ENCODE measurements around the gene HSD17B4.
"Not testable (repeated sequence)": the region's sequence is repeated elsewhere in the genome, so short reads cannot be mapped to it uniquely, and the experiment has no call there.

Gene HSD17B4

GRCh38 chr5:119473241-119473640 is 20.9 kb downstream of the HSD17B4 start:
- DNase-seq (ENCODE audit: insufficient read length, low spot score) (no peak), FAIRE-seq (no peak)

- DNase-seq (ENCODE audit: insufficient read length, low spot score) (no peak), FAIRE-seq (no peak)
These were observed 24.0 kb downstream of the HSD17B4 start for GRCh38 chr5:119476341-119476740.

- FAIRE-seq (no peak), DNase-seq (ENCODE audit: insufficient read length, low spot score) (no peak)
These were observed 26.5 kb downstream of the HSD17B4 start for GRCh38 chr5:119478781-119479180.

- not testable (repeated sequence) for DNase-seq (ENCODE audit: insufficient read length, low spot score); FAIRE-seq
These were observed 28.3 kb downstream of the HSD17B4 start for GRCh38 chr5:119480629-119481028.

- FAIRE-seq (no peak), DNase-seq (ENCODE audit: insufficient read length, low spot score) (no peak)
These were observed 30.9 kb downstream of the HSD17B4 start for GRCh38 chr5:119483155-119483554.

GRCh38 chr5:119484884-119485283 is 32.6 kb downstream of the HSD17B4 start:
- no peak for DNase-seq (ENCODE audit: insufficient read length, low spot score)
- FAIRE-seq: peak; percentile 70

- no peak for FAIRE-seq
- no peak for DNase-seq (ENCODE audit: insufficient read length, low spot score)
These were observed 49.4 kb downstream of the HSD17B4 start for GRCh38 chr5:119501671-119502179.

GRCh38 chr5:119503939-119504338 is 51.6 kb downstream of the HSD17B4 start:
- DNase-seq (ENCODE audit: insufficient read length, low spot score); FAIRE-seq: not testable (repeated sequence)

- no peak for FAIRE-seq
- DNase-seq (ENCODE audit: insufficient read length, low spot score): no peak
These were observed 60.0 kb downstream of the HSD17B4 start for GRCh38 chr5:119512277-119512676.

GRCh38 chr5:119515192-119515591 is 62.9 kb downstream of the HSD17B4 start:
- no peak for FAIRE-seq

GRCh38 chr5:119517115-119517514 is 64.8 kb downstream of the HSD17B4 start:
- not testable (repeated sequence) for FAIRE-seq; DNase-seq (ENCODE audit: insufficient read length, low spot score)

More at GRCh38 chr5:119515192-119515591, 62.9 kb downstream of the HSD17B4 start:
- DNase-seq (ENCODE audit: insufficient read length, low spot score): no peak

GRCh38 chr5:119521232-119521631 is 68.9 kb downstream of the HSD17B4 start:
- FAIRE-seq (no peak), DNase-seq (ENCODE audit: insufficient read length, low spot score) (no peak)

GRCh38 chr5:119522841-119523240 is 70.5 kb downstream of the HSD17B4 start:
- FAIRE-seq: no peak

GRCh38 chr5:119524485-119524884 is 72.2 kb downstream of the HSD17B4 start:
- DNase-seq (ENCODE audit: insufficient read length, low spot score) (no peak), FAIRE-seq (peak; percentile 47)

More at GRCh38 chr5:119522841-119523240, 70.5 kb downstream of the HSD17B4 start:
- DNase-seq (ENCODE audit: insufficient read length, low spot score): no peak

GRCh38 chr5:119527351-119527750 is 75.1 kb downstream of the HSD17B4 start:
- no peak for FAIRE-seq
- DNase-seq (ENCODE audit: insufficient read length, low spot score): no peak

GRCh38 chr5:119529811-119530210 is 77.5 kb downstream of the HSD17B4 start:
- no peak for FAIRE-seq

GRCh38 chr5:119532637-119533036 is 80.3 kb downstream of the HSD17B4 start:
- FAIRE-seq (no peak), DNase-seq (ENCODE audit: insufficient read length, low spot score) (no peak)

More at GRCh38 chr5:119529811-119530210, 77.5 kb downstream of the HSD17B4 start:
- DNase-seq (ENCODE audit: insufficient read length, low spot score): no peak

GRCh38 chr5:119537704-119538103 is 85.4 kb downstream of the HSD17B4 start:
- DNase-seq (ENCODE audit: insufficient read length, low spot score): peak; percentile 14

GRCh38 chr5:119541716-119542115 is 89.4 kb downstream of the HSD17B4 start:
- FAIRE-seq (no peak), DNase-seq (ENCODE audit: insufficient read length, low spot score) (no peak)

More at GRCh38 chr5:119537704-119538103, 85.4 kb downstream of the HSD17B4 start:
- FAIRE-seq: peak; percentile 91

- DNase-seq (ENCODE audit: insufficient read length, low spot score) (no peak), FAIRE-seq (no peak)
These were observed 99.5 kb downstream of the HSD17B4 start for GRCh38 chr5:119551819-119552218.

- no peak for FAIRE-seq
- DNase-seq (ENCODE audit: insufficient read length, low spot score): no peak
These were observed 102.3 kb downstream of the HSD17B4 start for GRCh38 chr5:119554597-119554996.

GRCh38 chr5:119570910-119571309 is 118.6 kb downstream of the HSD17B4 start:
- DNase-seq (ENCODE audit: insufficient read length, low spot score): no peak
- no peak for FAIRE-seq

GRCh38 chr5:119578937-119579336 is 126.6 kb downstream of the HSD17B4 start:
- peak; percentile 13 for DNase-seq (ENCODE audit: insufficient read length, low spot score)
- FAIRE-seq: peak; percentile 45
